ENCODE data around the gene PLEKHM3.

PLEKHM3 gene

GRCh38 chr2:207991944-207992343, 33.4 kb downstream of the PLEKHM3 start:
- no peak for DNase-seq

- no peak for DNase-seq
These were observed 34.5 kb downstream of the PLEKHM3 start for GRCh38 chr2:207990784-207991183.

- no peak for DNase-seq
These were observed 36.4 kb downstream of the PLEKHM3 start for GRCh38 chr2:207988975-207989374.

GRCh38 chr2:207987025-207987716, 38.2 kb downstream of the PLEKHM3 start:
- no peak for DNase-seq

GRCh38 chr2:207984765-207985480, 40.4 kb downstream of the PLEKHM3 start:
- no peak for DNase-seq

GRCh38 chr2:207983641-207984042, 41.7 kb downstream of the PLEKHM3 start:
- DNase-seq, result no peak

- DNase-seq, result no peak
These were observed 47.0 kb downstream of the PLEKHM3 start for GRCh38 chr2:207978177-207978948.

- DNase-seq, result no peak
These were observed 49.4 kb downstream of the PLEKHM3 start for GRCh38 chr2:207975921-207976320.

GRCh38 chr2:207974216-207974605, 51.1 kb downstream of the PLEKHM3 start:
- no peak for DNase-seq

GRCh38 chr2:207970826-207971180, 54.5 kb downstream of the PLEKHM3 start:
- DNase-seq, result no peak

GRCh38 chr2:207970147-207970825, 55.0 kb downstream of the PLEKHM3 start:
- no peak for DNase-seq

- no peak for DNase-seq
These were observed 56.1 kb downstream of the PLEKHM3 start for GRCh38 chr2:207969249-207969648.

- DNase-seq, result no peak
These were observed 58.2 kb downstream of the PLEKHM3 start for GRCh38 chr2:207967121-207967520.

GRCh38 chr2:207960911-207961310, 64.4 kb downstream of the PLEKHM3 start:
- no peak for DNase-seq

GRCh38 chr2:207960090-207960489, 65.2 kb downstream of the PLEKHM3 start:
- DNase-seq, result no peak

GRCh38 chr2:207956771-207957170, 68.6 kb downstream of the PLEKHM3 start:
- DNase-seq, result no peak

- no peak for DNase-seq
These were observed 69.9 kb downstream of the PLEKHM3 start for GRCh38 chr2:207955456-207955855.

- no peak for DNase-seq
These were observed 72.0 kb downstream of the PLEKHM3 start for GRCh38 chr2:207953354-207953753.

GRCh38 chr2:207952564-207953345, 72.6 kb downstream of the PLEKHM3 start:
- DNase-seq, result no peak

- no peak for DNase-seq
These were observed 73.4 kb downstream of the PLEKHM3 start for GRCh38 chr2:207951734-207952470.

GRCh38 chr2:207950761-207951114, 74.6 kb downstream of the PLEKHM3 start:
- no peak for DNase-seq

Measured in DMS79 treated with DMSO at 0.1 percent for 48 hours (cell line).